HG03066 (cell line): ENCODE results near the gene HSD11B2.

ENCODE experiments used
- ATAC-seq: cut with Tn5 transposase; IDR thresholded peaks from one replicate; pipeline ENCODE4 v1.9.1; 2021; ENCODE audit warnings: low read depth; ENCODE audit not compliant: unreplicated experiment

The HSD11B2 gene

GRCh38 chr16:67396159-67397035 lies 34.5 kb upstream of the HSD11B2 start:
- ATAC-seq, result no peak

DNA sequence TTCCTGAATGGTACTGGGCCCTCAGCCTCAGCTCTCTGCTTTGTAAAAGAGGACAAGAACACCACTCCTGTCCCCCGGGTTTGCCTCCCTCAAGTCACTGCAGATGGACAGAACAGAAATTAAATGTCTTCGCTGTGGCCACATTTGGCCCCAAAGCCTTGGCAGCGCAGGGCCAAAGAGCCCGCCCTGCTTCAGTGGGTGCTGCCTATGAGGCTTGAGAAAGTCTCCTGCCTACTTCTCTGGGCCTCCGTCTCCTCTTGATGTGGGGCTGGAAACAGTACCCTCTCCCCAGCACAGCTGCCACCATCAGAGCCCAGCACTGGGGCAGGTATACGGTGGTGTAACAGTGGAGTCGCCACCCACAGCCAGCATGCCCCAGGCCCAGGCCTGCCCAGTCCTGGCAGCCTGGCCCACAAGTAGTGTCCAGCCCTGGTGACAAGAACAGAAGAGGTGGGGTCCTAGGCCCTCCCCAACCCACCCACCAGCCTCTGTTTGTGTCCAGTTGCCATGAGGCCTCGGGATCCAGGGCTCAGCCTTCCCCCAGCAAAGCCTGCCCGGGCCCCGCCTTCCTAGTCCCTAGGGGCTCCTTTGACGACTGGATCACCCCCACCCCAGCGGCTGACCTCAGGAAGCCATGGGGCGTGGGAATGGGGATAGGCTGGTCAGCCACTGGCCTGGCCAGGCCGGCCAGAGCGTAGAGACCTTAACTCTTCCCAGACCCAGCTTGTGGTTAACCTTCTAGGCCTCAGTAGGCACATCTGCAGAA lies 33.7 kb upstream of the HSD11B2 start:
- ATAC-seq, result no peak

- ATAC-seq, result no peak
These were observed 32.9 kb upstream of the HSD11B2 start for GRCh38 chr16:67397812-67398545.

DNA sequence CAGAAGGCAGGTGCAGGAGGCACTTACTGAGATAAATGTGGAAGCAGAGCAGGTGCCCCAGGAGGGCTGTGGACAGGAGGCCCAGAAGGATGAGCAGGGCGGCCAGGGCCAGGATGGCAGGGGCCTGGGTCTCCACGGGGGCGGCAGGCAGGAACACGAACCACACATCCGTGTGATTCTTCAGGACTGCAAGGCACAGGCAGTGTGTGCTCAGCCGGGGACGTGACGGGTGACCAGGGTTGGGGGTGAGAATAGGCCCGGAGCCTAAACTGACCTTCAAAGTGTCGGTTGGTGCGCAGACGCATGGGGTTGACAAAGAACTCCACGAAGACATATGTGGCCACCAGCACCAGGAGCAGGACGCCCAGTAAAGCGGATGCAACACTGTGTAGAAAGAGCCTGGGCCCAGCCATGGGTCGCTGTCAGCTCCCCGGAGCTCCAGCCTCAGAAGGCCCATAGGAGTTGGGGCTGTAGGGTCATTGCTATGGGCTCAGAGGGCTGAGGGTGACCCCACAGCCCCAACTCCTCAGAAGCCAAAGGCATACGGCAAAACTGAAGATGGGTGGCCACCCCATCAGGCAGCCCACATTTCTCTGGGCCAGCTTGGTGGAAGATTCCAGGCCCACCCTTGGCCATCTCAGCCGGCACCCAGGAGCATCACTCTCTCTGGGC lies 32.2 kb upstream of the HSD11B2 start:
- ATAC-seq, result no peak

GRCh38 chr16:67399218-67399733 lies 31.6 kb upstream of the HSD11B2 start:
- no peak for ATAC-seq

DNA sequence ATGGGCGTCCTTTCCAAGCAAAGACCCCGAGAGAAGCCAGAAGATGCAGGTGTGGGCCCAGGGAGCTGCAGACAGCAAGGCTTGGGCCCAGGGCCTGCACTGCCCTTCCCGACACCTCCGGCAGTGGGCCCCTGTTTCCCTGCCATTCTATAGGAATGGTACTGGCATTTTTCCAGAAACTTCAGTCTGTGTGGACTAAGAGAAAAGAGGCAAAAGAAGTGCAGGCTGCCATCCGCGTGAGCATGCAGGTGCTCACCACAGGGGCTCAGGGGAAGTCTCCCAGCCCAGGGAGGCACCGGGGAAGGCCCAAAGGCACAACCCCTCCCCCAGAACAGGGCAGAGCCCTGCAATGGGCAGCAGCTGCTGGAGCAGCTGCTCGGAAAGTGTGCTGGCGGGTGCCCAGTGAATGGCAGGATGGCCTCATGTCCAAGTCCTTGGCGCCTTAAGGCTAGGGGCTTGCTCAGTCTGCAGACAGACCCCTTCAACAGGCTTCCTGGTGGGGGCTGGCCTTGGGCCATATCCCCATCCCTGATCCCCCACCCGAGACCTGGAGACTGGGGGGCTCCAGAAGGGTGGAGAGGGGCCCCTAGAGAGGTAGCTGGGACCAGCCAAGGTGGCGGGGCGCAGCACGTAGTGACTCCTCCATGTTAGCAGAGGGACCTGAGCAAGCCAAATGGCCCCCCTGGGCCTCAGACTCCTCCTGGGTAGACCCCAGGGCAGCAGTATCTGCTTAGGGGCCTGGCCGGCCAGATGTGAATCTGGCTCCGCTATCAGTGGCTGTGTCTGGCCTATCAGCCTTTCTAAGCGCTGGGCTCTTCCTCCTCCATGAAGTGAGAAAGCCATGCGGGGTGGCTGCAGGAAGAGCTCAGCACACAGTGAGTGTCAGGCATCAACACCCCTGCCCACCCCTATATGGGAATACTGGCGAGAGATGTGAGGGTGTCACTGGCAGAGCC lies 30.9 kb upstream of the HSD11B2 start:
- ATAC-seq, result no peak

- no peak for ATAC-seq
These were observed 30.0 kb upstream of the HSD11B2 start for GRCh38 chr16:67400901-67401300.

DNA sequence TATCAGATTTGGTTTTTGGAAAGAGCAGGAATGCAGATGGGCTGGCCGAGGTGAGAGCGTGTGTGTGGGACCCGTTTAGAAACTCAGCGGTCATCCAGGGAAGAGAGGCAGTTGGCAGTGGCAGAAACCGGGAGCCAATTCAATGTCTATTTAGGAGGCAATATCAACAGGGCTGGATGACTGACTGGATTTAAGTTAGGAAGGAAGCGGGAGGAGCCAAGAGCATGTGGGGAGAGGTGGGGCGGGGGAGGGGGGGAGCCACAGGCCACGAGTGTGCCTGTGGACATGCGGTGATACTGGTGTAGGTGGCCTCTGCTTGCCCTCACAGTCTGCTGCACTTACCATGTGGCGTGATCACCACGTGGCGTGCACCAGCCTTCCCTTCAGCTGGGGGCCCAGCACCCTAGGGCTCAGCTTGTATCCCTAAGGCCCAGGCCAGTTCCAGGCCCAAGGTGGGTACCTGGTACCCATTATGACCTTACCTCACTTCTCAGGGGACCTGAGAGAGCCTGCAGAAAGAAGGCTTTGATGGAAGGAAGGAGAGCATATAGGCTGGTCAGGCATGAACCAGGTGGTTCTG lies 26.9 kb upstream of the HSD11B2 start:
- no peak for ATAC-seq

DNA sequence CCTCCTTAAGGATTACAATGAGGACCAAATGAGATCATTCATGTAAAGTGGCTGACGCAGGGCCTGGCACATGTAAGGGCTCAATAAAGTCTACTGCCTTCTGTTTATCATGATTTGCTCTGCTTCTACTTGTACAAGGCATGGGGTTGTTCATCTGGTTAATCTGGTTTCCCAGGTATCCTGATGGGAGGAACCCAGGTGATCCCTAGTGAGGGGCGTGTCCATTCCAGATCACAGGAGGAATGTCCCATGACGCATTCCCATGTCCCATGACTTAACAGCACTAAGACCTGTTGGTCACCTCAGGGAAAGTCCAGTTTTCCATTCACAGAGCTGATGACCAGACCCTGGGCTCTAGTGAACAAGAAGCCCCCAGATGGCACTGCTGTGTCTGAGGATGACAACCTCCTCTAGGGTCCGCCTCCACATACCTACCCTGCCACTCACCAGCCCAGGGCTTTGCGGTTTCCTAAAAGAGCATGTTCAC lies 26.1 kb upstream of the HSD11B2 start:
- ATAC-seq, result no peak

- no peak for ATAC-seq
These were observed 25.6 kb upstream of the HSD11B2 start for GRCh38 chr16:67405336-67405735.

DNA sequence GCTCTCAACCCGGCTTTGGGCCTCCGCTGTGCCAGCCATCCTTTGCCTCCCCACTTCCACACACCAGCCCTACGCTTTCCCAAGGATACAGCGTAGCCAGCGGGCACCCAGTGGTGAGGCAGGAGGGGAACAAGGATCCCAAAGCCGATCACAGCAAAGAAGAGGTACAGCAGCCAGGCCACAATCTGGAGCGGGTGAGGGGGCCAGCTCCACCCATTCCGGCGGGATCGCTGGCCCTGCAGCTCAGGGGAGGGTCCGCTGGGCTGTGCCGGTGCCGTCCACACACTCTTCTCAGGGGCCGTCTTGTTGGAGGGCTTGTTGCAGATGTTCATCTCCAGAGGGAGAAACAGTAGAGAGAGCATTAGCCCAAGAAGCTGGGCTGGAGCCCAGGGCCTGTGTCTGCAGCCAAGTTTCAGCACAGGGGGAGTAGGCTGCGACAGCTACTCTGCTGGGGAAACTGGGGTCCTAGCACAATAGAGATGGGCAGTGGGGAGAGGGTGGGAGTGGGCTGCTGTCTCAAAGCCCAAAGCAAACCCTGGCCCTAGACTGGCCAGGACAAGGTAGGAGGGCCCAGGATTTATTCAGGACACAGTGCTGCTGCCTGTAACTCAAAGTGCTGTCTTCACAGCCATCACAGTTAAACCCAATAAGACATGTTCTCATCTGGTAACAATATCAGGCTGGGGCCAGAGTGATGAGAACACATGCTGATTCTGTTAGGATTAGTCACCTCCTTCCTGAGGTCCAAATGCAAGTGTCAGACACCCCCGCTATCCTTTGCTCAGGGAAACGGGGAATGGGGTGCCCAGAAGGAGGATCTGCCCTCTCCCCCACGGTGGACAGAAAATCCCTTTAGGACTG lies 24.6 kb upstream of the HSD11B2 start:
- ATAC-seq, result no peak

DNA sequence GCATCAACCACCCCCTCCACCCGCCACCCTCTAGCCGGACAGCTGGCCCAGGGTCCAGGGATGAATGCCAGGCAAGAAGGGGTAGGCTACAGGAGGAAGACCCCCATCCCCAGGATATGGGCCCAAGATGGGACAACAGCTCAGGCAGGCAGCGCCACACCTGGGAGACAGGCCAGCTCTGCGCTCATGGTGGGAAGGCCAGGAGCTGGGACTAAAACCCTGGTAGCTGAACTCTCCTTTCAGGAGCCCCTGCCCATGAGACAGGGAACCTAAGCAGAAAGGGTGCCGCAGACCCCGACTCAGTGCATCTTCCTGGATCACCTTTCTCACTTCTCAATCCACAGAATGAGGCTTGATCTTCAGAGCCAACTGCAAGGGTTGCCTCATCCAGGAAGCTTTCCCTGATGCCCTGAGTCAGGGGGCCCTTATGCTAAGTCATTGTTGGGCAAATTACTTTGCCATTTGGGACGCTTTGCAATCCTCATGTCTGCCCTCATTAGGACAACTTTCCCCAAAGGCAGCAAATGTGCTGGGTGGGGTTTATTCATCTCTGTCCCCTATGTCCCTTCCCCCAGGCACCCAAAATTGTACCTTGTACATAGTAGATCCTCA lies 23.6 kb upstream of the HSD11B2 start:
- no peak for ATAC-seq

DNA sequence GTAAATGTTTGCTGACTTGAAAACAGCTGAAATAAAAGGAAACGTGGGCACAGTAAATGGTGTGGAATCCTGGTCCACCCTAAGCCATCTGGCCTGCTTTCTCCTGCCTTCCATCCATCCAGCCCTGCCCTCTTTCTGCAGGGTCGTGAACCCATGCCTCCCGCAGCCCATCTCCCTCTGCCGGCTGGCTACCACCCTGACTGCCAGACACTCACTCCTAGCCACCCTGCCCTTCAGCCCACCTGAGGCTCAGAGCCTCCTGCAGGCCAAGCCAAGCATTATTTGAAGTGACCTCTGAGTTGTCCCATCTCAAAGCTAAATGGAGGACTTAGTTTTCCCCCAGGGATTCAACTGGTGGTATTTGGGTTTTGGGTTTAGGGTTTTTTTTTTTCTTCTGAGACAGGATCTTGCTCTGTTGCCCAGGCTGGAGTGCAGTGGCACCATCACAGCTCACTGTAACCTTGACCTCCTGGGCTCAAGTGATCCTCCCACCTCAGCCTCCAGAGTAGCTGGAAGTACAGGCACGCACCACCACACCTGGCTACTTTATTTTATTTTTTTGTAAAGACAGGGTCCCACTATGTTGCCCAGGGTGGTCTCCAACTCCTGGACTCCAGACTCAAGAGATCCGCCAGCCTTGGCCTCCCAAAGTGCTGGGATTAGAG lies 23.0 kb upstream of the HSD11B2 start:
- ATAC-seq, result no peak

- no peak for ATAC-seq
These were observed 21.3 kb upstream of the HSD11B2 start for GRCh38 chr16:67409631-67410030.

GRCh38 chr16:67411339-67411738 lies 19.6 kb upstream of the HSD11B2 start:
- ATAC-seq, result no peak

DNA sequence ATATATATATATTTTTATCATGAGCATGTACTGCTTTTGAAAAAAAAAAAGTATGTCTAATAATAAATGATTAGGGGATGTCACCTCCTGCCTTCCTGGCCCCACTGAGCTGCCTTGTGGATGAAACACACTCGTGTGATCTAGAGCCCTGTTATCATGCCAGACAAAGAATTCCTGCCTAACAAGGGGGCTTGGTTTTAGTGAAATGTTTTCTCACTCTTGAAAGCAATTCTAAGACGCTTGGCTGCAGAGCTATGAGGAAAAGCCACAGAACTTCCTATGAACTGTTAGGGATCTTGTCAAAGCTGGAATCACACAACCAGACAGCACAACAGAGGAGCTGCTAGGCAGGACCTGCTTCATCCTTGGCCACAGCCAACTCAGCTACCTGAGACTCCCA lies 18.6 kb upstream of the HSD11B2 start:
- ATAC-seq, result no peak
